ENCODE measurements around the gene C4orf54. TPM values are rescaled to one million over a fixed set of nuclear protein-coding genes. Genes with fewer than 3 reads are reported as not detected.

Gene C4orf54
- total RNA-seq, 4 donors from 2014 or later = 0.06 TPM; not detected in 3

DNA sequence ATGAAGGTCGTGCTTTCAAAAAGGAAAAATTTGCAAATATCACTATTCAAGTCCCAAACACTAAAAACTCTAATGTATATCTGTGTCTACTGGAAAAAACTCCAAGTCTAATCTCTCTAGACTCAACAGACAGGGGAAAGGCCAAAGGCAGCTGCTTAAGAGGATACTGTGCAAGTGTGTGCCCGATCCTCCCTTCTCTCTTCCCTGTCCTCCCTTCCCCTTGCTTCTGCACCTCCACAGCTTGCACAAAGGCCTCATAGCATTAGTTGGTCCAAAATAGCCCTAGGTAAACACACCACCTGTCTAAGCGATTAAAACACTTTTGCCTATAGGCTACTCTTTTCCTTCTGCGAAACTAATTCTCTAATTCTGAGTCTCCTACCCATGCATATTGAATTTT lies 10.6 kb downstream of the C4orf54 start:
- TF ChIP-seq, protein P1, sequence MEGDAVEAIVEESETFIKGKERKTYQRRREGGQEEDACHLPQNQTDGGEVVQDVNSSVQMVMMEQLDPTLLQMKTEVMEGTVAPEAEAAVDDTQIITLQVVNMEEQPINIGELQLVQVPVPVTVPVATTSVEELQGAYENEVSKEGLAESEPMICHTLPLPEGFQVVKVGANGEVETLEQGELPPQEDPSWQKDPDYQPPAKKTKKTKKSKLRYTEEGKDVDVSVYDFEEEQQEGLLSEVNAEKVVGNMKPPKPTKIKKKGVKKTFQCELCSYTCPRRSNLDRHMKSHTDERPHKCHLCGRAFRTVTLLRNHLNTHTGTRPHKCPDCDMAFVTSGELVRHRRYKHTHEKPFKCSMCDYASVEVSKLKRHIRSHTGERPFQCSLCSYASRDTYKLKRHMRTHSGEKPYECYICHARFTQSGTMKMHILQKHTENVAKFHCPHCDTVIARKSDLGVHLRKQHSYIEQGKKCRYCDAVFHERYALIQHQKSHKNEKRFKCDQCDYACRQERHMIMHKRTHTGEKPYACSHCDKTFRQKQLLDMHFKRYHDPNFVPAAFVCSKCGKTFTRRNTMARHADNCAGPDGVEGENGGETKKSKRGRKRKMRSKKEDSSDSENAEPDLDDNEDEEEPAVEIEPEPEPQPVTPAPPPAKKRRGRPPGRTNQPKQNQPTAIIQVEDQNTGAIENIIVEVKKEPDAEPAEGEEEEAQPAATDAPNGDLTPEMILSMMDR (IDR thresholded peaks at IDR 0.05) = no peak
- TF ChIP-seq POLR2A (IDR thresholded peaks at IDR 0.05) = no peak
- intact Hi-C loops (cut with DNase I; ENCODE audit: low total_unique reads) = no loop called here
- DNase-seq (ENCODE audit: low spot score in 2 of 2) = no peak
- WGBS, 2 donors = 78 to 82% methylated on average over 4 of the region's 4 CpGs
- no peak overlapping the region for H3K4me3 ChIP-seq (ENCODE audit: low read depth, poor library complexity, severe bottlenecking)

GRCh38 chr4:99645638-99646037 lies 12.0 kb downstream of the C4orf54 start:
- TF ChIP-seq, protein P1 (IDR thresholded peaks at IDR 0.05) = no peak
- TF ChIP-seq POLR2A (IDR thresholded peaks at IDR 0.05) = no peak
- no peak overlapping the region for H3K4me3 ChIP-seq (ENCODE audit: low read depth, poor library complexity, severe bottlenecking)
- no peak for DNase-seq (ENCODE audit: low spot score in 2 of 2)
- intact Hi-C loops (cut with DNase I; ENCODE audit: low total_unique reads) = no loop called here

DNA sequence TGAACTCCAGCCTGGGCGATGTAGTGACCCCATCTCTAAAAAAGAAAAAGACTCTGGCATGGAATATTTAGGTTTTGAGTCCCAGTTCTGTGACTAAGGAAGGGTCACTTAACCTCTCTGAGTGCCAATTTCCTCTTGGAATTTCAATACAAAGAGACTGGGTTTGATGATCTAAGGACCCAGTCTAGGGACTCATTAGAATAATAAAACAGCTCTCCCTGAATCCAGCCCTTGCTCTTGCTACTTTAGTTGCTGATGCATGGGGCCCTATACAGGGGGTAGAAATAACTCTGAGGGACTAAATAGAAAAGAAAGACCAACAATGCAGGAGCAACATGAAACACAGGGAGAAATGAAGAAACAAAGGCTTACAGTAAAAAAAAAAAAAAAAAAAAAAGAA lies 12.6 kb downstream of the C4orf54 start:
- WGBS, 2 donors = 90 to 95% methylated on average over 1 of the region's 1 CpG

GRCh38 chr4:99644453-99644852 lies 13.2 kb downstream of the C4orf54 start:
- no peak overlapping the region for H3K4me3 ChIP-seq (ENCODE audit: low read depth, poor library complexity, severe bottlenecking)
- 65 to 84% methylated on average over 5 of the region's 5 CpGs for WGBS, 2 donors
- intact Hi-C loops (cut with DNase I; ENCODE audit: low total_unique reads) = no loop called here
- TF ChIP-seq, protein P1 (IDR thresholded peaks at IDR 0.05) = no peak
- TF ChIP-seq POLR2A (IDR thresholded peaks at IDR 0.05) = no peak
- DNase-seq (ENCODE audit: low spot score in 2 of 2) = no peak

More for the DNA sequence above, 12.6 kb downstream of the C4orf54 start:
- no peak for TF ChIP-seq POLR2A (IDR thresholded peaks at IDR 0.05)
- TF ChIP-seq, protein P1 (IDR thresholded peaks at IDR 0.05) = no peak
- intact Hi-C loops (cut with DNase I; ENCODE audit: low total_unique reads) = no loop called here
- no peak overlapping the region for H3K4me3 ChIP-seq (ENCODE audit: low read depth, poor library complexity, severe bottlenecking)
- no peak for DNase-seq (ENCODE audit: low spot score in 2 of 2)

- no peak for TF ChIP-seq POLR2A (IDR thresholded peaks at IDR 0.05)
- TF ChIP-seq, protein P1 (IDR thresholded peaks at IDR 0.05) = no peak
- intact Hi-C loops (cut with DNase I; ENCODE audit: low total_unique reads) = no loop called here
- DNase-seq (ENCODE audit: low spot score in 2 of 2) = no peak
- H3K4me3 ChIP-seq (ENCODE audit: low read depth, poor library complexity, severe bottlenecking) = no peak overlapping the region
- 53 to 72% methylated on average over 7 of the region's 7 CpGs for WGBS, 2 donors
These were observed 14.7 kb downstream of the C4orf54 start for GRCh38 chr4:99642725-99643489.

GRCh38 chr4:99640676-99641075 lies 17.0 kb downstream of the C4orf54 start:
- 64 to 82% methylated on average over 2 of the region's 2 CpGs for WGBS, 2 donors
- no peak overlapping the region for H3K4me3 ChIP-seq (ENCODE audit: low read depth, poor library complexity, severe bottlenecking)
- DNase-seq (ENCODE audit: low spot score in 2 of 2) = no peak
- intact Hi-C loops (cut with DNase I; ENCODE audit: low total_unique reads) = no loop called here
- TF ChIP-seq, protein P1 (IDR thresholded peaks at IDR 0.05) = no peak
- TF ChIP-seq POLR2A (IDR thresholded peaks at IDR 0.05) = no peak
